Left cardiac atrium (tissue), 4 donors: Measurements from ENCODE around the gene FGD4. TPM values are rescaled to one million over a fixed set of nuclear protein-coding genes. Genes with fewer than 3 reads are reported as not detected.

ENCODE experiments used
- ATAC-seq, 2 donors: fragments of 200-7000 bp; cut with Tn5 transposase; one replicate each; pipeline ENCODE4 v1.9.1; 2020; ENCODE audit warnings: mild to moderate bottlenecking in 2 of 2, moderate library complexity in 2 of 2
- DNase-seq: peaks from one replicate; pipeline ENCODE4 v3.0.0-alpha.2; 2020
- intact Hi-C, 2 donors: fragments of 100-400 bp; cut with DNase I; formaldehyde crosslinking; loops; one replicate each; pipeline versions ENCODE4 v1.14.1 to v1.15.1; 2022 to 2023
- total RNA-seq, 2 donors: library from RNA; stranded (reverse); fragmentation: NEBNext Ultra II Directional; extraction: Animal tissue kit (Norgen Biotek cat#: 25700); gene quantifications; one replicate each; pipeline ENCODE4 v1.2.1, GENCODE V29; 2021
- donor health status: DM: no; HTN: yes; CAD: no.
- donor health status: DM: no; HTN: yes; CAD: no; lungs with severe emphysema.
- donor health status: DM: yes; HTN: yes; CAD: no.
- donor health status: Dilated cardiomyopathy.

Gene FGD4
- total RNA-seq, 2 donors from 2014 or later: 15.9 to 16.0 TPM

DNA sequence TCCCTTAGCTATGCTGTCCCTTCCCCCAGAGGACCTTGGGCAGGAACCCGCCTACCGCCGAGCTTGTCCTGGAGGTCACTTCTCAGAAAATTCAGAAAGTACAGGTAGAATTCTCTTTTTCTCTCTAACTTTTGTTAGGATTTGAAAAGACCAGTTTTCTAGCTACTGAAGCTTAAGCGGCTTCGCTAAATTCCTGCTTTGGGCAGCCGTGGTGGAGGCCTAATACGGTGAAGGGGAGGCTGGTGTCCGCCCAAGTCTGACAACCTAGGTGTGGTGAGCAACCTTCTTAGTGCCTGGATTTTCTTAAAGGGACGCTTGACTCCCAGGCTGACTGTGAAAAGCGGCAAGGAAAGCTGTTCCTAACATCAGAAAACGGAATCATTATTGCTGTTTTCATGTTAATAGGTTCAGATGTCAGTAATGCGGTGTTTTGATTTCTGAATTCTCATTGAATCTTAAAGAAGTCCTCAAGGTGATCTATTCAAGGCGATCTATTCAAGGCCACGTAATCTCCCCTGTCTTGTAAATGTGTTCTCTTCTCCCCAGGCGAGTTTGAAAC lies 835 bp downstream of the FGD4 start:
- DNase-seq: no peak
- peak; percentile 34 to 54 for ATAC-seq
- intact Hi-C loops: loop anchor here in 1 of 2 donors (5.0 kb wide), 1 partner anchor 47 kb away; no protein-coding TSS in a partner anchor

GRCh38 chr12:32400866-32401265 lies 1.5 kb downstream of the FGD4 start:
- no peak for DNase-seq
- intact Hi-C loops: loop anchor here in 1 of 2 donors (5.0 kb wide), 1 partner anchor 46 kb away; no protein-coding TSS in a partner anchor
- no peak for ATAC-seq

DNA sequence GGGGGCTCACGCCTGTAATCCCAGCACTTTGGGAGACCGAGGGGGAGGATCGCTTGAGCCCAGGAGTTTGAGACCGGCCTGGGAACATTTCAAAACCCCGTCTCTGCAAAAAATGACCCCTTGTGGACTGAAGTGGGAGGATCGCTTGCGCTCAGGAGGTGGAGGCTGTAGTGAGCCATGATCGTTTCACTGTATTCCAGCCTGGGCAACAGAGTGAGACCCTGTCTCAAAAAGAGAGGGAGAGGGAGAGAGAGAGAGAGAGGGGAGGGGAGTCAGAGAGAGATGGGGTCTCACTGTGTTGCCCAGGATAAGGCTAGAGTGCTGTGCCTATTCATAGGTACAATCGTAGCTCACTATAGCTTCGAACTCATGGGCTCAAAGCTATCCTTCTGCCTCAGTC lies 2.8 kb downstream of the FGD4 start:
- intact Hi-C loops: loop anchor here in 1 of 2 donors (5.0 kb wide), 1 partner anchor 45 kb away; no protein-coding TSS in a partner anchor
- no peak for ATAC-seq
- DNase-seq: no peak

DNA sequence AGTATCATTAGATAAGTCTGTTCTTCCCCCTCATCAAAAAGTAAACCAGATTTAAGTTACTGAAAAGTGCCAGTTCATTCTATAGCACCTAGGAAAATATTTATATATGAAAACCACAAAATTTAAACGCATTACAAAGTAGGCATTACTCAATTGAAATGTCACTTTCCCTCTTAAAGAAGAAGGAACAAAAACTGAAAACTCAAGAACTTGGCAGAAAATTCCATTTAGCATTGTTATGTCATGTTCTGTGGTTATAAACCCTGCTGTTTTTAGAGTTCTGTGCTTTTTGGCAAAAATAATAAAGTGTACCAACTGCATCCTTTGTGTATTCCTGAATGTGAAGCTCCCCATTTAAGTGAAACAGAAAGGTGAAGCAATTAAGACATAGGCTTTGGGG lies 3.6 kb downstream of the FGD4 start:
- no peak for DNase-seq
- intact Hi-C loops: loop anchor here in 1 of 2 donors (5.0 kb wide), 1 partner anchor 44 kb away; no protein-coding TSS in a partner anchor
- no peak for ATAC-seq

- DNase-seq (no peak), ATAC-seq (no peak)
- intact Hi-C loops: no loop called here
These were observed 8.4 kb downstream of the FGD4 start for GRCh38 chr12:32407795-32408194.

GRCh38 chr12:32413412-32413811 lies 14.1 kb downstream of the FGD4 start:
- DNase-seq (no peak), ATAC-seq (no peak)
- intact Hi-C loops: no loop called here

GRCh38 chr12:32418221-32418620 lies 18.9 kb downstream of the FGD4 start:
- ATAC-seq (no peak), DNase-seq (no peak)
- intact Hi-C loops: no loop called here

DNA sequence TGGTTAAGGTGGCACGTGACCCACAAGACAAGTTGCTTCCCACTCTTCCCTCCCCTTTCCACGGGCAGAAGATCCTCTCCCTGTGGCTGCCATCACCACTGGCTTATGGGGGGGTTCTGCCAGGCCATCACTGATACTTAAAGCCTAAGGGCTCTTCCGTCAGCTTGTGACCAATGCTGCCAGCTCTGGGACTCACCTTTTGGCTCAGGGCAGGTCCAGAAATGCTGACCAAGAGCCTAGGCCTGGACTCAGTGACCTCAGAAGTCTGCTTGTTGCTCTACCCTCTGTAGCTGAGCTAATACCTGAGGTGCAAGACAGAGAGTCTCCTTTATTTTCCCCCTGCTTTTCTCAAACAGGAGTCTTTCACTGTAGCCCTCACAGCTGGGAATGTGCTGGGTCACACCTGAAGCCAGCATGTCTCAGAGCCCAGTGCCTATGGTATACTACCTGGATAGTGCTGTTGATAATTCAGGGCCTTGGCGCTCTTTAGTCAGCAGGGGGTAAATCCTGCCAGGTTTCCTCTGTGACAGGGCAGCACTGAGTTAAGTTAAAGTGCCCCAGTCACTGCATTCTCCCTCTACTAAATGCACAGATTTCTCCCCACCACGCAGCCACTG lies 19.7 kb downstream of the FGD4 start:
- no peak for ATAC-seq
- intact Hi-C loops: no loop called here

DNA sequence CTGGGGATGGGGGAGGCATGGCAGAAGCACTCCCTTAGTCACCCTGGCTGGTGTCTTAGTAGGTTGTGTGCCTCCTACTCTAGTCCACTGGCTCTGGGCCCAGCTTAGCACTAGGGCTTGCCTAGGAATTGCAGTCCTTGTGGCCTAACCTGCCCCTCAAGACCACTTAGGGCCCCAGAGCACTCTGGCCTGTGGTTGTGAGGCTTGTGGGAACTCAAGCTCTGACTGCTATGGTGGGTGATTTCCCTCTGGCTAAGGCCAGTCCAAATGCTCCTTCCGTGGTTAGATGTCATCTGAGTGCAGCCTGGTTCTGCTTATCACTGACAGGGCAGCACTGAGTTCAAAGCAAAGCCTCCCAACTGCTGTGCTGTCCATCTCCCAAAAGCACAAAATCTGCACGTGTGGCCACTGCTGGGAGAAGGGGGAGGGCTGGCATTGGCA lies 20.2 kb downstream of the FGD4 start:
- intact Hi-C loops: no loop called here
- peak; percentile 34 to 70 for ATAC-seq

More for the DNA sequence above, 19.7 kb downstream of the FGD4 start:
- no peak for DNase-seq

DNA sequence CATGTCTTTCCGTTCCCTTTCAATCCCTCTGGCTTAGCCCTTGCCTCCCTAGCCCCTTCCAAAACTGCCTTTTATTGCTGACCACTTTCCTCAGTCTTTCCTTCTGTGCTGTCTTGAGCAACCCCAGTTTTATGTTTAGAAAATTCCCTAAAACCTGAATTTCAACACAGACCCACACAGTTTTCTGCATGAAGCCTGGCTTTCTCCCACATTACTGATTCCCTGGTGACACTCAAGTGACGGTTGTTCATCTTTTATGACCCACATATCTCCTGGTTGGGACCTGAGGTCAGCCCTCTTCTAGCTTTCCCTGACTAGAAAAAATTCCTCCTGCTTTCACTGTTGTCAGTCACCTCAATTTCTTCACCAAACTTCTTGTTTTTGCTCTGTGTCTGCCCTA lies 21.0 kb downstream of the FGD4 start:
- no peak for ATAC-seq
- no peak for DNase-seq
- intact Hi-C loops: no loop called here

More for the DNA sequence above, 20.2 kb downstream of the FGD4 start:
- DNase-seq: no peak

GRCh38 chr12:32423559-32423958 lies 24.2 kb downstream of the FGD4 start:
- DNase-seq (no peak), ATAC-seq (no peak)
- intact Hi-C loops: no loop called here

DNA sequence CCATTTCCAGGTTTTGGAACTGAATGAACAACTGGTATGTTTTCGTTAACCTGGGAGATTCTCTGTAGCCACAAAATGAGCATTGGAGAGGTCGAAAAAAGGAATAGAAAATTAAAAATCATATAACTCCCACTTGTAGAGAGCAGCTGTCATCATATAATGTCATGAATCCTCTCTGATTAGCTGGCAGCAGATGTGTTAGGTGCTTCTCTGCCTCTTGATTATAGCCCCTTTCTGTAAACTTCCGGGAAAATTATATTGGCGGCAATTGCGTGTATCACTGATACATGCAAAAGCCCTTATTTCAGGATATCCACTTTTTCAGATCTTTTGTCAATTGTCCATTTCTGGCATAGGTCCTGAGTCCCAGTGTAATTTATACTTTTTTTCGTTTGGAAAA lies 31.7 kb downstream of the FGD4 start:
- ATAC-seq (no peak), DNase-seq (no peak)
- intact Hi-C loops: no loop called here

DNA sequence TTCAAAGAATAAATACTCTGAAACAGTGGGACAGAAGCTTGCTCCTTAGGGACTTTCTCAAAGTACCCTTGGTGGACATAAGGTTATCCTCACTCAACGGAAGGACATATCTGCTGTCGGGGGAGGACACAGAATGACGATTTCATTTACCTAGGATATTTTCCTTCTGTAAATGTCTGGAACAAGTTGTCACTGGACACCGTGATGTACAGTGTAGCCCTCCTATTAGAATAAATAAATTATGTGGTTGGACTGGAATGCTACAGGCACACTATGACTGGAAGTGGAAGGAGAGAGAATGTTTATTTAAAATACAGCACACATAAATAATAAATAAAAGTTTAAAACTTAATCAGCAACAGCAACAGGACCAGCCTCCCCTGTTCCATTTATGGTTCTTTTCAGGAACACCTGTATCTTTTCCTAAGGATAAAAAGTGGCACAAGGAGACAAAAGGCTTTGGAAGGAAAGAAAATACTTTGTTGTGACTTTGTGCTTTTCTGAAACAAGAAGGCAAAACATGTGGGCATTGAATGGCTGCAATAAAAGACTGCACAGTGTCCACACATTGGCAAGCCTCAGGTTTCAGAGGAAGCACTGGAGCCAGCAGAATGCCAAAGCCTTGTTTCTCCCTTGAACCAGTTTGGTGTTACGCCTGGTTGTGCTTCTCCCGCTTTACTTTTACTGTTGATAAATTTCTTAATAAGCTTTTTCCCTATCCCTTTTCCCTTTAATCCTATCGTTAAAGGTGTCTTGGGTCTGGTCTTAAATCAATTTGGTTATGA lies 36.8 kb downstream of the FGD4 start:
- DNase-seq (no peak), ATAC-seq (no peak)
- intact Hi-C loops: no loop called here

DNA sequence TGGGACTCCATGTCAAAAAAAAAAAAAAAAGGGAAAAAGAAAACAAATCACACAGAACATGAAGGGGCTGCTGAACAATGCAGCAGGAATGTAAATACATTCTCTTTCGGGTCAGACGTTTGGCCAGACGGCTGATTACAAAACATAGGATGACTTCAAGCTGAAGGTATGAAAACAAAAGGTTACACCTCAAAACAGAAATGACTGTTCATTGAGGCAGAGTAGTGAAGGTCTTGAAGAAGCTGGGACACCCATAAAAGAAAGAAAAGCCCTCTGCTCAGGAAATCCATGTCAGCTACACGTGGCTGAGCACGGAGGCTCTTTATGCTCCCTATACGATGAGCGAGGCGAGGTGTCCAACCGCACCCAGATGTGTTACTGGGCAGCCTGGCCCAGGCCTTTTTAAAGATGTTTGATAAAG lies 37.7 kb downstream of the FGD4 start:
- ATAC-seq: peak in 1 of 2 donors; percentile 46
- DNase-seq: no peak
- intact Hi-C loops: no loop called here

GRCh38 chr12:32440120-32440865 lies 40.9 kb downstream of the FGD4 start:
- intact Hi-C loops: no loop called here
- no peak for DNase-seq
- no peak for ATAC-seq

DNA sequence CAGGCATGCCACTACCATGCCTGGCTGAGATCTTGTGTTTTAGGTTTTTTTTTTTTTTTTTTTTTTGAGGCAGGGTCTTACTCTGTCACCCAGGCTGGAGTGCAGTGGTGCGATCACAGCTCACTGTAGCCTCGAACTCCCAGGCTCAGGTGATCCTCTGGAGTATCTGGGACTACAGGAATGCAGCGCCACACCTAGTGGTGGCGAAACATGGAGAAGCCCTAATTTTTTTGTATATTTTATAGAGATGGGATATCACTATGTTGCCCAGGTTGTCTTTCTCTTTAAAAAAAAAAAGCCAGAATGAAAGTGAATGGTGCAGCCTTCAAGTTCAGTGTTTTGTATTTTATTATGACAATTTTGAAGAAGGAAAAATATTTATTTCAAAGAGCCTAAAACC lies 44.1 kb downstream of the FGD4 start:
- DNase-seq (no peak), ATAC-seq (no peak)
- intact Hi-C loops: no loop called here

DNA sequence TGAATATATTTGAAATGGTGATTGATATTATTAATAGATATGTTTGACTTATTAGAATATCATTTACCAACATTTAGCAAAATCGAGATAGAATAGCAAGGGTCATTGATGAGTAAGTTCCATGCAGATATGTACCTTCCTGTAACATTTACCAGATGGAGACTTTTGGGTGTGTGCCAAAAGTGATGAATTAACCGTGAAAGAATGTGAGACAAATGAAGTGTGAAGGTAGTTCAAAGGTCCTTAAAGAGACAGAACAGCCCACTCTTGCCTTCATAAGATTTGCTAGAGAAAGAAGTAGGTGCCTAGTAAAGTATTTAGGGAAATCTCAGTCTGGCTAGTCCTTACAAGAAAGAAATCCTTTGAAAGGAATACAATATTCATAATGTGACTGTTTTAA lies 45.5 kb downstream of the FGD4 start:
- ATAC-seq: peak; percentile 36 to 63
- DNase-seq: no peak
- intact Hi-C loops: loop anchor here (5.0 kb wide), 3 partner anchors 43 to 212 kb away; no protein-coding TSS in a partner anchor

- ATAC-seq (no peak), DNase-seq (no peak)
- intact Hi-C loops: loop anchor here (5.0 kb wide), 3 partner anchors 43 to 212 kb away; no protein-coding TSS in a partner anchor
These were observed 46.0 kb downstream of the FGD4 start for GRCh38 chr12:32445356-32445755.
